Fibroblast of skin of right biceps (primary cell): ENCODE results near the gene PTGDS.

Experiments used
- DNase-seq: peaks from one replicate; pipeline ENCODE4 v3.0.0-alpha.2; 2013

The PTGDS gene

GRCh38 chr9:137026828-137027227, 49.5 kb downstream of the PTGDS start:
- no peak for DNase-seq

- DNase-seq = no peak
Observed at GRCh38 chr9:137027369-137028262, 50.3 kb downstream of the PTGDS start, which contains the start of gene ABCA2. Gene ABCA2, minus strand, starts transcription at chr9:137028237. Its CDS starts 97 bp downstream, at chr9:137028140.

GRCh38 chr9:137028263-137029057, 51.2 kb downstream of the PTGDS start:
- DNase-seq = peak; percentile 41

GRCh38 chr9:137029058-137029936, 52.0 kb downstream of the PTGDS start:
- peak; percentile 31 for DNase-seq

GRCh38 chr9:137030006-137030405, 52.7 kb downstream of the PTGDS start:
- no peak for DNase-seq

GRCh38 chr9:137030538-137031527, 53.5 kb downstream of the PTGDS start:
- no peak for DNase-seq
